ENCODE results near the gene RNF26. TPM values are rescaled to one million over a fixed set of nuclear protein-coding genes. Genes with fewer than 3 reads are reported as not detected.

RNF26 gene
- total RNA-seq, 1 experiment from 2014 or later, result 92.7 TPM

- BruUV-seq (replicated peaks), result no TSS peak
- DNase-seq, result no peak
- Mint-ChIP-seq H3K4me3 (ENCODE audit: unreplicated experiment) (peak overlapping the region; percentile 76), H3K27ac (ENCODE audit: unreplicated experiment) (no peak overlapping the region), H3K36me3 (ENCODE audit: insufficient read depth, unreplicated experiment) (peaks cover 19% of the 10 kb centered on the region), H3K9me3 (ENCODE audit: unreplicated experiment) (no peaks in the 10 kb centered on the region), H3K27me3 (ENCODE audit: insufficient read depth, unreplicated experiment) (peaks cover 5% of the 10 kb centered on the region), H3K4me1 (ENCODE audit: low read depth, unreplicated experiment) (no peaks in the 10 kb centered on the region)
- POLR2A ChIA-PET, result no interaction called here
- Histone ChIP-seq H3K4me1 (peaks cover 23% of the 10 kb centered on the region), H3K9me3 (no peaks in the 10 kb centered on the region), H3K36me3 (ENCODE audit: control insufficient read depth, insufficient read depth, low read length) (no peaks in the 10 kb centered on the region), H3K4me3 (ENCODE audit: low read depth, low read length) (peak overlapping the region; percentile 8; the same call in 1 of the 2 replicates), H3K27me3 (replicated peaks; ENCODE audit: control insufficient read depth, insufficient read depth, low read length) (peaks cover 7% of the 10 kb centered on the region)
- TF ChIP-seq, protein P1, sequence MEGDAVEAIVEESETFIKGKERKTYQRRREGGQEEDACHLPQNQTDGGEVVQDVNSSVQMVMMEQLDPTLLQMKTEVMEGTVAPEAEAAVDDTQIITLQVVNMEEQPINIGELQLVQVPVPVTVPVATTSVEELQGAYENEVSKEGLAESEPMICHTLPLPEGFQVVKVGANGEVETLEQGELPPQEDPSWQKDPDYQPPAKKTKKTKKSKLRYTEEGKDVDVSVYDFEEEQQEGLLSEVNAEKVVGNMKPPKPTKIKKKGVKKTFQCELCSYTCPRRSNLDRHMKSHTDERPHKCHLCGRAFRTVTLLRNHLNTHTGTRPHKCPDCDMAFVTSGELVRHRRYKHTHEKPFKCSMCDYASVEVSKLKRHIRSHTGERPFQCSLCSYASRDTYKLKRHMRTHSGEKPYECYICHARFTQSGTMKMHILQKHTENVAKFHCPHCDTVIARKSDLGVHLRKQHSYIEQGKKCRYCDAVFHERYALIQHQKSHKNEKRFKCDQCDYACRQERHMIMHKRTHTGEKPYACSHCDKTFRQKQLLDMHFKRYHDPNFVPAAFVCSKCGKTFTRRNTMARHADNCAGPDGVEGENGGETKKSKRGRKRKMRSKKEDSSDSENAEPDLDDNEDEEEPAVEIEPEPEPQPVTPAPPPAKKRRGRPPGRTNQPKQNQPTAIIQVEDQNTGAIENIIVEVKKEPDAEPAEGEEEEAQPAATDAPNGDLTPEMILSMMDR (IDR thresholded peaks at IDR 0.05; ENCODE audit: insufficient read depth in 1 of 2, low read depth in 1 of 2, low read length in 1 of 2, severe bottlenecking in 1 of 2, unreplicated experiment in 1 of 2), result no peak
- intact Hi-C loops (cut with micrococcal nuclease; ENCODE audit: unreplicated experiment), result loop anchor here (10.0 kb wide), 1 partner anchor 110 kb away; the partner anchor contains the start of gene CBL
- CTCF ChIA-PET, result interaction anchor here (0.7 to 1.8 kb wide), 6 partner anchors 7 to 66 kb away, joined by 3 to 10 read pairs (median 4); partner anchors contain the start of gene USP2
Measured at GRCh38 chr11:119314726-119315125, 19.6 kb upstream of the RNF26 start.

DNA sequence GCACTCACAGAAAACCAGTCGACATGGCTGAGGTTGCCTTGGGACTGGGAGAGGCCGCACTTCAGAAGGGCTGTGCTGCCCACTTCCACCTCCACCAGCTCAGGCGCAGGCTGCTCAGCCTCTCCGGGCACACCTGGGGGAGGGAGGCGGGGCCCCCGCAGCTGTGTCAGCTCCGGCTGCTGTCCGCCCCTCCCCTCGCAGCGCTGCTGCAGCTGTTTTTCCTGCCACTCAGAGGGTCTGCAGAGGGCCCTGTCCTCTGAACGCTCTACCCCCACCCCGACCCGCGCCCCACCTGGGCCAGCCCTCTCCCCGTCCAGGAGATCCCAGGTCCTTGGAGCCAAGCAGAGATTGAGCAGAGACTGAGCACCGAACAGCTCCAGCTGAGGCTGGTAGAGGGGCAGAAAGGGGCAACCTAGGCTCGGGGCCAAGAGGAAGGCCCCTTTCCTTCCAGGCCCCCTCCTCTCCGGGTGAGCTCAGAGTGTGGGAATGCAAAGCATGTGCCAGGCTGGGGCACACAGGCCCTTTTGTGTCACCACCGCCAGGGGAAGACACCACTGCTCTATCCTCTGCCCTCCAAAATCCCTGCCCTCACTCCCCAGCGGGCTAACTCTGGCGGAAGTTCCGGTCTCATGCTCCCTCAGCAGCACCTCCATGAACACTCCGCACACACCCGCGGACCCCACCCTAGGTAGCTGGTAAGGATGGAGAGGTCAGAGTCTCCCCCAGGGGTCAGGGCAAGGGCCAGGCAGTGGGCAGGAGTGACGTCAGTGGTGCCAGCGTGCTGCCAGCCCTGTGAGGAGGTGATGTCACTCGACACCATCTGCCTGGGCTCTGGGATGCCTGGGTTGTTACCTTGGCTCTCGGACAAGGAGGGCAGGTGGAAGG is 19.0 kb upstream of the RNF26 start:
- H3K27me3 ChIP-seq (replicated peaks; ENCODE audit: control insufficient read depth, insufficient read depth, low read length), result peaks cover 7% of the 10 kb centered on the region
- peak overlapping the region; percentile 76 for H3K4me3 Mint-ChIP-seq (ENCODE audit: unreplicated experiment)
- peak overlapping the region; percentile 8; the same call in 1 of the 2 replicates for H3K4me3 ChIP-seq (ENCODE audit: low read depth, low read length)
- intact Hi-C loops (cut with micrococcal nuclease; ENCODE audit: unreplicated experiment), result loop anchor here (10.0 kb wide), 1 partner anchor 111 kb away; the partner anchor contains the start of gene CBL
- peak; percentile 53 to 58 for DNase-seq
- peaks cover 23% of the 10 kb centered on the region for H3K4me1 ChIP-seq
- no TSS peak for BruUV-seq (replicated peaks)
- H3K9me3 Mint-ChIP-seq (ENCODE audit: unreplicated experiment), result no peaks in the 10 kb centered on the region
- no peaks in the 10 kb centered on the region for H3K36me3 ChIP-seq (ENCODE audit: control insufficient read depth, insufficient read depth, low read length)
- H3K27ac Mint-ChIP-seq (ENCODE audit: unreplicated experiment), result no peak overlapping the region
- POLR2A ChIA-PET, result no interaction called here
- H3K9me3 ChIP-seq, result no peaks in the 10 kb centered on the region
- H3K27me3 Mint-ChIP-seq (ENCODE audit: insufficient read depth, unreplicated experiment), result peaks cover 5% of the 10 kb centered on the region
- H3K4me1 Mint-ChIP-seq (ENCODE audit: low read depth, unreplicated experiment), result no peaks in the 10 kb centered on the region
- H3K36me3 Mint-ChIP-seq (ENCODE audit: insufficient read depth, unreplicated experiment), result peaks cover 13% of the 10 kb centered on the region
- CTCF ChIA-PET, result interaction anchor here (0.6 to 1.8 kb wide), 8 partner anchors 8 to 81 kb away, joined by 3 to 10 read pairs (median 4); partner anchors contain the start of gene USP2
- TF ChIP-seq, protein P1 (IDR thresholded peaks at IDR 0.05; ENCODE audit: insufficient read depth in 1 of 2, low read depth in 1 of 2, low read length in 1 of 2, severe bottlenecking in 1 of 2, unreplicated experiment in 1 of 2), result peak in 1 of 2 experiments; percentile 21

DNA sequence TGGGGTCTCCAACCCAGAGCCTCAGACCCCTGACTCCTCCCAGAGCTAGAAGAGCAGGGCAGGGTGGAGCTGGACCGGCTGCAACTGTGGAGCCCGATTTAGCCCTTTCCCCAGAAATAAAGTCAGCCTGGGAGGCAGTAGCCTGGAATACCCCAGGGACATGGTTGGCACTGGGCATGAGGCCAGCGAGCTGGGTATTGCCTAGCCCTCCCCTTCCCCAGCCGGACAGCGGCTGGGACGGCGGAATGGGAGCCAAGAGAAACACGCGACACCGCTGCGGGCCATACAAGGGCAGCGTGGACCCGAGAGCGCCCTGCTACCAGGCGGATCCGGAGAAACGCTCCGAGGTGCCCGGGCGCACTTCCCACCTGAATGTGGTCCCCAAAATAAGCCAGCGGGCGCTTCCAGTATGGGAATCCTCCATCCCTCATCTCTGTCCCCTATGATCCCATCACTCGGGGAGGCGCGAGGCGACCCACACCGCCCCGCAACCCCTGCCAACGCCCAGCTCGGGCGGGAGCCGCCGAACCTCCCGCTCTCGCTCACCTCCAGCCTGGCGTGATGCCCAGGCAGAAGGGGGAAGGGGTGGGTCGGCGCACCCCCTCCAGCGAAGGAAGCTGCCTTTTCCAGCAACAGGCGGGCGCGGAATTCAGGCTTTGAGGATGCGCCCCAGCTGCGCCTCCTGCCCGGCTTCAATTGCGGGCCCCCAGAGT is 18.2 kb upstream of the RNF26 start:
- Histone ChIP-seq H3K4me1 (peaks cover 29% of the 10 kb centered on the region), H3K9me3 (no peaks in the 10 kb centered on the region), H3K4me3 (ENCODE audit: low read depth, low read length) (peak overlapping the region; percentile 58), H3K36me3 (ENCODE audit: control insufficient read depth, insufficient read depth, low read length) (no peaks in the 10 kb centered on the region), H3K27me3 (replicated peaks; ENCODE audit: control insufficient read depth, insufficient read depth, low read length) (peaks cover 7% of the 10 kb centered on the region)
- peaks cover 5% of the 10 kb centered on the region for H3K36me3 Mint-ChIP-seq (ENCODE audit: insufficient read depth, unreplicated experiment)
- peaks cover 5% of the 10 kb centered on the region for H3K27me3 Mint-ChIP-seq (ENCODE audit: insufficient read depth, unreplicated experiment)
- intact Hi-C loops (cut with micrococcal nuclease; ENCODE audit: unreplicated experiment), result loop anchor here (10.0 kb wide), 1 partner anchor 111 kb away; the partner anchor contains the start of gene CBL
- TF ChIP-seq, protein P1 (IDR thresholded peaks at IDR 0.05; ENCODE audit: insufficient read depth in 1 of 2, low read depth in 1 of 2, low read length in 1 of 2, severe bottlenecking in 1 of 2, unreplicated experiment in 1 of 2), result no peak
- BruUV-seq (replicated peaks), result TSS peak; percentile 71
- ChIA-PET POLR2A (interaction anchor here (0.8 kb wide), 1 partner anchor 45 kb away, joined by 5 read pairs; no protein-coding TSS in a partner anchor), CTCF (interaction anchor here (0.7 to 1.8 kb wide), 3 partner anchors 9 to 65 kb away, joined by 4 to 10 read pairs (median 4); partner anchors contain the start of gene USP2)
- no peak overlapping the region for H3K27ac Mint-ChIP-seq (ENCODE audit: unreplicated experiment)
- peak in 1 of 2 experiments; percentile 34 for DNase-seq
- H3K9me3 Mint-ChIP-seq (ENCODE audit: unreplicated experiment), result no peaks in the 10 kb centered on the region
- H3K4me1 Mint-ChIP-seq (ENCODE audit: low read depth, unreplicated experiment), result no peaks in the 10 kb centered on the region
- peak overlapping the region; percentile 76 for H3K4me3 Mint-ChIP-seq (ENCODE audit: unreplicated experiment)

All from Caco-2 (cell line).